Lung microvascular endothelial cell (primary cell): ENCODE measurements around the gene MAST2. TPM values are rescaled to one million over a fixed set of nuclear protein-coding genes. Genes with fewer than 3 reads are reported as not detected.
"Not testable (repeated sequence)": the region's sequence is repeated elsewhere in the genome, so short reads cannot be mapped to it uniquely, and the experiment has no call there.

Experiments
- DNase-seq, 2 donors: peaks; one replicate each; pipeline versions ENCODE4 v3.0.0 to v3.0.0-alpha.2; 2010; ENCODE audit warnings: low read depth in 2 of 2
- total RNA-seq: library from RNA; depleted of rRNA; stranded (reverse); fragments of >200 nt; gene quantifications from 2 replicates; pipeline ENCODE4 v1.2.1, GENCODE V29; 2014

MAST2 gene
- total RNA-seq, 1 donor from 2014 or later: 8.5 TPM

DNA sequence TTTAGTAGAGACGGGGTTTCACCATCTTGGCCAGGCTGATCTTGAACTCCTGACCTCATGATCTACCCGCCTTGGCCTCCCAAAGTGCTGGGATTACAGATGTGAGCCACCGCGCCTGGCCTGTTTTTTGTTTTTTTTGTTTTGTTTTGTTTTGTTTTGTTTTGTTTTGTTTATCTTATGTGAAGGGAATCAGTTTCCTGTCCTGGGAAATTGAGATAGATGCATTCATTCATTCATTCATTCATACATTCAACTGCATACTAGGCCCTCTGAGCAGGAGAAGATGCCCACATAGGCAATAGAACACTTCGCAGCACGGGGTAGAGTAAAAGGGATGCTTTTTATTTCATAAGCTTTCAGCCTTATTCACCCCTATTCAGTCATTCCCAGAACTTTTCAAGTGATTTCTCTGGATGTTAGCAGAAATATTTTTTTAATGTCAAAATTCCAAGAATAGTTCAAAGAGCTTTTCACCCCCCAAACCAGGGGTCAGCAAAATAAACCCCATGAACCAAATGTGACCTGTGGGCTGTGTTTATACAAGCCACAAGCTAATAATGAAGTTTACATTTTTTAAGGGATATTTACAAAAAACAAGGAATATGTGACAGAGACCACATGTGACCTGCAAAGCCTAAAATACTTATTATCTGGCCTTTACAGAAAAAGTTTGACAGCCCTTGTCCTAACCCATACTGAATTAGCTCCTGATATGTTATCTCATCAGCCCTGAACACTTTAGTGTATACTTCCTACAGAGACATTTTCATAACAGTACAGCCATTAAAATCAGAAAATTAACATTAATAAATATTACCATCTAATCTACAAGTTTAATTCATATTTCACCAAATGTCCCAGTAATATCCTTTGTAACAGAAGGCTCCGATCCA, 127.1 kb downstream of the MAST2 start:
- no peak for DNase-seq

DNA sequence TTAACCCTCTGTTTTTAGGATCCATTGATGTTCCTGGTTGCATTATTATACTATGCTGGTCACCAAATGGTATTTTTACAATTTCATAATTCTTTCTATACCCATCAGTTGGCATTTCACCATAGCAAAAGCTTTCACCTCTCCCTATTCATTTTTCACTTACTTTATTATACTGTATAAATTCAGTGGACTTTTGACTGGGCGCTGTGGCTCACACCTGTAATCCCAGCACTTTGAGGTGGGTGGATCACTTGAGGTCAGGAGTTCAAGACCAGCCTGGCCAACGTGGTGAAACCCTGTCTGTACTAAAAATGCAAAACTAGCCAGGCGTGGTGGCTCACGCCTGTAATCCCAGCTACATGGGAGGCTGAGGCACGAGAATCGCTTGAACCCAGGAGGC, 128.8 kb downstream of the MAST2 start:
- DNase-seq: not testable (repeated sequence)

DNA sequence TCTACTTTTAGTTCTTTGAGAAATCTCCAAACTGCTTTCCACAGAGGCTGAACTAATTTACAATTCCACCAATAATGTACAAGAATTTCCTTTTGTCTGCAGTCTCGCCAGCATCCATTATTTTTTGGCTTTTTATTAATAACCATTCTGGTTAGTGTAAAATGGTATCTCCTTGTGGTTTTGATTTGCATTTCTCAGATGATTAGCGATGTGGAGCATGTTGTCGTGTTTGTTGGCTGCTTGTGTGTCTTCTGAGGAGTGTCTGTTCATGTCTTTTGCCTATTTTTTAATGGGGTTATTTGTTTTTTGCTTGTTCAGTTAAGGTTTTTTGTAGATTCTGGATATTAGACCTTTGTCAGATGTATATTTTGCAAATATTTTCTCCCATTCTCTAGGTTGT, 131.5 kb downstream of the MAST2 start:
- DNase-seq: no peak

DNA sequence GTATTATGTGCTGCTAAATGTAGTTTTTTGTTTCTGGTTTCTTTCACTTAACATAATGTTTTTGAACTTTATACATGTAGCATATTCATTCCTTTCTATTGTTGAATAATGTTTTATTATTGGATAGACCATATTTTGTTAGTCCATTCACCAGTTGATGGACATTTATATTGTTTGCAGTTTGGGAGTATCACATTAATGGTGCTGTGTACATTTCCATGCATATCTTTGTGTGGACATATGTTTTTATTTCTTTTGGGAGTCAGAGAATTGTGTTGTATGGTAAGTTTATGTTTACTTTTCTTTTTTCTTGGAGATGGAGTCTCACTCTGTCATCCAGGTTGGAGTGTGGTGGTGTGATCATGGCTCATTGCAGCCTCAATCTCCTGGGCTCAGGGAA, 134.6 kb downstream of the MAST2 start:
- no peak for DNase-seq

DNA sequence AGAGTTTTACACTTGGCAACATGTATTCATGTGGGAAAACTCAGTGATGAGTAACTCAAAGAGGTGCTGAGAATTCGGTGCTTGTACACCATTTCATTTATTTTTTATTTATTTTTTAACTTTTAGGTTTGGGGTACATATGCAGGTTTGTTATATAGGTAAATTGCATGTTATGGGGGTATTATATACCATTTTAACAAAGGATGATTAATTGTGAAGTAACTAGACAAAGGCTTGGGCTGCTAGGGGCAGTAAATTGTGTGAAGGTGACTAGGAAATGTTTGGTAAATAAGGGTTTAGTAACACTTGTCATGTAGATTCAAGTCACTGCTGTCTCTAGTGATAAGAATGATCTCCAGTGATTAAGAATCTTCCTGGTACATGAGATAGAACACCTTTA, 139.0 kb downstream of the MAST2 start:
- no peak for DNase-seq

DNA sequence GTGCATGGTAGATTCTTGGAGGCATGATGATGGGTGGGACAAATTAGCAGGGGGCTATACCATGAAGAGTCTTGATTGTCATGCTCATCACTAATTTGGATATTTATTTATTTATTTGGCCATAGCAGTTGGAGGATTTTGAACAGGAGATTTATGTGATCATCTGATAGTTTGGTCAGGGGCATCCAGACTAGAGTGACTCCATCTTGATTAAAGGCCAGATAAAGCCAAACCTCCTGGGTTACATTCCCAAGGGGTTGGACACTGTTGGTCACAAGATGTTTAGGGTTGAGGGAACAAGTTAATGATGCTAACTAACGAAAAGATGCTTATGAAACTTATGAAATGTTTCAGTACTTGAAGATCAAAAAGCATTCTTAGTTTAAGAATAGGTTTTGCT, 139.8 kb downstream of the MAST2 start:
- DNase-seq: no peak

DNA sequence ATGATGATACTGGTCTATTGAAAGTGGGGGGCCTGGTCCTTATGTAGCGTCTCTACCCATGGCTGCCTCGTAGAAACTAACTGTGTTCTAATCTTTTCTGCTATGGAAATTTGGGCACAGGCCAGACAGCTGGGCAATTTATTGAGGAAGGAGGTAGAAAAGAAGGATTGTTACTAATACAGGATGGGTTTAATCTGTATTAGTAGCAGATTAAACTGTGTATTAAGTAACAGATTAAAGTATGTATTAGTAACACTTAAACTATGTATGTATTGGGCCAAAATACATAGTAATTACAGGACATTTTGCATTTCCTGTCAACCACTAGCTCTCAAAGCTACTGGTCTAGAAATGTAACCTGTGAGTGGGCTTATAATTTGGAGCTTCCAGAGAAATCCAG, 142.0 kb downstream of the MAST2 start:
- DNase-seq: peak; percentile 20 to 68

DNA sequence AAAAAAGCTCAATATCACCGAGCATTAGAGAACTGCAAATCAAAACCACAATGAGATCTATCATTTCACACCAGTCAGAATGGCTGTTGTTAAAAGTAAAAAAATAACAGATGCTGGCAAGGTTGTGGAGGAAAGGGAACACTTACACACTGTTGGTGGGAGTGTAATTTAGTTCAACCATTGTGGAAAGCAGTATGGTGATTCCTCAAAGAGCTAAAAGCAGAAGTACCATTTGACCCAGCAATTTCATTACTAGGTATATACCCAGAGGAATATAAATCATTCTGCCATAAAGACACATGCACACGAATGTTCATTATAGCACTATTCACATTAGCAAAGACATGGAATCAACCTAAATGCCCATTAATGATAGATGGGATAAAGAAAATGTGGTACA, 146.1 kb downstream of the MAST2 start:
- DNase-seq: not testable (repeated sequence)

DNA sequence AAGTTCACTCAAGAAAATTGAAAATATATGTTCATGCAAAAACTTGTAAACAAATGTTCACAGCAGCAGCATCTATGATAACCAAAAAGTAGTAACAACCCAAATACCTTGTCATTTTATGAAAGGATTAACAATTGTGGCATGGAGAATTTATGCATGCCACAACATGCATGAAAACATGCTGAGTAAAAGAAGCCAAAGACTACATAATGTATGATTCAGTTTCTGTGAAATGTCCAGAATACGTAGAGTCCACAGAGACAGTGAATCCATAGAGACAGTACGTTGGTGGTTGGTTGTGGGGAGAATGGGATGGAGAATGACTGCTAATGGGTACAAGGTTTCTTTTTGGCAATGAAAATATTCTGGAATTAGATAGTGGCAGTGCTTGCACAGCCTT, 148.7 kb downstream of the MAST2 start:
- no peak for DNase-seq

DNA sequence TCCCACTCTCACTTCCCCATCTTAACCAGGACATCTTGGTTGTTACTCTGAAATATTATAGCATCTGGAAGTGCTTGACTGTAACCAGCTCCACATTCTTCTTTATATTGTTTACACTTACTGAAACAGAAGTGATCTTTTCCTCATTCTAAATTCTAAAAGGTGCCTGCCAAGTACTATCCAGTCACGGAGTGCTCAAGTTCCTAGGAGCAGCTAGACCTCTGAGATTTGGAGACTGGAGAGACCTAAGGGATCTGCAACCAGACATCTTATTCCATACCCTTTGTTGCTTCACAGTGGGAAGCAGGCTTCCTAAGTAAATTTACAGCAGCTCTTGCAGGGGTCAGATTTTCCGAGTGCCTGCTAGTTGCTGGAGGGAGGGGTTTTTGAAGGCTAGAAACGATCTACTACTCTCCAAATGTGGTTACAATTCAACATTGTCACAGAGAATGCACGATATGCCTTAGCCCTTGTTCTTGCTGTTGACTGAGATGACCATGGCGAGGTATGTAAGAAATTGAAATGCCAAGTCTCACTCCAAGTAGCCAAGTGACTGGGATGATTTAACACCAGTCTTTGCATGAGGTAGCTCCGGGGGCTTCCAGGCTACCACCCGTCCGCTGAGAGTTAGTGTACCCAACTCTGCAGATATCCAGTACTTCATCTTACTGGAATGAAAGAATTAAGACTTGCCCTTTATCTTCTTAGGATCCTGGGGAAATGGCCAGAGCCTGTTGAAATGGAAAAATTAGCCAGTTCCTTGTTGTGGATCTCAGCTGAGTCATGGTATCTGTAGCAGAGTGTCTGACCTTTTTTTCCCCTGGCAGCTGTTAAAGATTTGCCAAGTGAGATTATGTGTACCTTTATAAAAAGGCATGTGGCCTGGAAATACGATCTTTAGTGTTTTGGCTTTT, 150.8 kb downstream of the MAST2 start:
- DNase-seq: peak; percentile 55 to 73

DNA sequence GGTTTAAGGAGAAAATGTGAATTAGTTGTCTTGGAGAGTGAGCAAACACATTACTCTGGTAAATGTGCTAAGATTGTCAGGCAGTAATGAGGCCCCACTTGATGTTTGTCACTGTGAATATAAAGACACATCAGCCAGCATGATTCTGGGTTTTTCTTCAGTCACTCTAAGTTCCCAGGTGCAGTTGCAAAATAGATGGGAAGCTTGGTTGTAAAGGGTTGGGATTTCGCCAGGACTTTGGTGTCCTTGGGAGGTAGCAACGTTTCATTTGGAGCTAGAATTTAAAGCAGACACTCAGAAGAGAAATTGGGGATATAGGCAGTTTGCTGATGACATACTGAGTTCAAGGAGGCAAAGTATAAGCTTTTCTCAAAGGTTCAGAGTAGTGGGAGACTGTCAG, 154.3 kb downstream of the MAST2 start:
- DNase-seq: no peak

DNA sequence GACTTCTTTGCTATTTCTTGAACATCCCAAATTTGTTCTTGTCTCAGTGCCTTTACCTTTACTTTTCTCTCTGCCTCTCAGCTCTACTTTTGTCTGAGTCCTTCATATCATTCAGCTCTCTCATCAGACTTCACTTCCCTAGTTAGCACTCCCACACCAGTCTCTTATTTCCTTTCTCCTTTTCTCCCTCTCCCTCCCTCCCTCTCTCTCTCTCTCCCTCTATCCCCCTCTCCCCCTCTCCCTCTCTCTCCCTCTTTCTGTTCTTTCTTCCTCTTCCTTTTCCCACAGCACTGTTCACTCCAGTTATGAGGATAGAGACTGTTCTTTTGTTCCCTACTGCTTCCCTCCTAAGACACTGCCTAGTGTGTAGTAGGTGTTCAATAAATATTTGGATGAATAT, 154.9 kb downstream of the MAST2 start:
- no peak for DNase-seq

DNA sequence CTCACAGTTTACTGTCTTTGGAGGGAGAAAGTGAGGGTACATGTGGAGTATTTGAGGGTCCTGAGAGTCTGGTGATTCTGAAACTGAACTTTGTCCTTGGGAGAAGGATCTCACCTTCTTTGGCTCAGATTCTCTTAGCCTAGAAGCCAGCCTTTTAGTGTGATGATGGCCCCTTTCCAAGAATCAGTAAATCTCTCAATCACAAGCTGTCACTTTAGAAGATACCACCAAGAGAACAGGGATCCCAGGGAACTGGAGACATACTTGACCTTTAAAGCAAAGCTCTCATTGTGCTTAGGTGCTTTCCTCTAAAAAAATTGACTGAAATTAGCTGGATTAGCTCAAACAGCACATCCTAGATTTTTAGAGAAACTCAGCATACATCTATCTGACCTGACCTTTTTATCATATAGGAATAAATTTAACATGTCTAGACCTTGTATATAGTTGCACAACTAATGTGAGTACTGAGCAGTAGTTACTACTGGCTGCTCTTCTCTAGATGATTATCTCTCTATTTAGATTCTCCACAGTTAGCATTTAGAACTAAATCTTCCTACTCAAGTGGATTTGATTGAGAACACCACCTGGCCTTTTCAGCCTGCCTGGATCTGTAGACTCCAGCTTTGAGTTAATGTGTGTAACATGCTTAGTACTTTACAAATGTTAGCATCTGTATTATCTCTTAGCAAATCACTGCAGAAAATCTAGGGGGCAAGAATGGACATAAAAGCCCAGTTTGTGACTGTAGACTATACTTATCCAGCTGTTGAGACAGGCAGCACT, 157.7 kb downstream of the MAST2 start:
- no peak for DNase-seq

DNA sequence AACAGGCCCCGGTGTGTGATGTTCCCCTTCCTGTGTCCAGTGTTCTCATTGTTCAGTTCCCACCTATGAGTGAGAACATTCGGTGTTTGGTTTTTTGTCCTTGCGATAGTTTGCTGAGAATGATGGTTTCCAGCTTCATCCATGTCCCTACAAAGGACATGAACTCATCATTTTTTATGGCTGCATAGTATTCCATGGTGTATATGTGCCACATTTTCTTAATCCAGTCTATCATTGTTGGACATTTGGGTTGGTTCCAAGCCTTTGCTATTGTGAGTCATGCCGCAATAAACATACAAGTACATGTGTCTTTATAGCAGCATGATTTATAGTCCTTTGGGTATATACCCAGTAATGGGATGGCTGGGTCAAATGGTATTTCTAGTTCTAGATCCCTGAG, 158.5 kb downstream of the MAST2 start:
- not testable (repeated sequence) for DNase-seq

DNA sequence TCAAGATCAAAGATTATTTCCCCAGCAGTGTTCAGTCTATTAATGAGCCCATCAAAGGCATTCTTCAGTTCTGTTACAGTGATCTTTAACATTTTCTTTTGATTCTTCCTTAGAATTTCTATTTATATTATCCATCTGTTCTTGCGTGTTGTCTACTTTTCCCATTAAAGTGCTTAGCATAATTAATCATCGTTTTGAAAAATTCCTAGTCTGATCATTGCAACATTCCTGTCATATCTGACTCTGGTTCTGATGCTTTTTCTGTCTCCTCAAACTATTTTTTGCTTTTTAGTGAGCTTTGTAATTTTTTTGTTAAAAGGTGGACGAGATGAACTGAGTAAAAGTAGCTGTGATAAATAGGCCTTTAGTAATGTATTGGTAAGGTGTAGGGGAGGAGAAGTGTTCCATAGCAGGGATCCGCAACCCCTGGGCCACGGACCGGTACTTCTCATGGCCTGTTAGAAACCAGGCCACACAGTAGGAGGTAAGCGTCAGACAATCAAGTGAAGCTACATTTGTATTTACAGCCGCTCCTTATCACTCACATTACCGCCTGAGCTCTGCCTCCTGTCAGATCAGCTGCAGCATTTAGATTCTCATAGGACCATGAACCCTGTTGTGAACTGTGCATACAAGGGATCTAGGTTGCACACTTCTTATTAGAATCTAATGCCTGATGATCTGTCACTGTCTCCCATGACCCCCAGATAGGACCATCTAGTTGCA, 165.7 kb downstream of the MAST2 start:
- DNase-seq: no peak

DNA sequence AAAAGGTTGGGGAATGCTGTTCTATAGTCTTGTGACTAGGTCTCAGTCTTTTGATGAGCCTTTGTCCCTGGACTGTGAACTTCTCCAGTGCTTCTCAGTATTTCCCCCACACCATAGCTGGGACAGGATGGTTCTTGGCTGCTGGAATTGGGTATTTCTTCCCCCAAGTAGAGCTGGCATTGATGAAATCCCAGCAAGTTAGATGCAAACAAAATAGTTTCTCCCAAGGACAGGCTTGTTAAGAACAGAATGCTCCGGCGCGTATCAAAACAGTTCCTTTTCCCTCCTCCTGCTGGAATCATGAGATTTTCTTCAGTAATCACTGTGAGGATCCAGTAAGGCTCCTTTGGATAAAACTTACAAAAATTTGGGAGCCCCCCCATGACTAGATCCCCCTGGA, 166.5 kb downstream of the MAST2 start:
- DNase-seq: peak in 1 of 2 donors; percentile 28

DNA sequence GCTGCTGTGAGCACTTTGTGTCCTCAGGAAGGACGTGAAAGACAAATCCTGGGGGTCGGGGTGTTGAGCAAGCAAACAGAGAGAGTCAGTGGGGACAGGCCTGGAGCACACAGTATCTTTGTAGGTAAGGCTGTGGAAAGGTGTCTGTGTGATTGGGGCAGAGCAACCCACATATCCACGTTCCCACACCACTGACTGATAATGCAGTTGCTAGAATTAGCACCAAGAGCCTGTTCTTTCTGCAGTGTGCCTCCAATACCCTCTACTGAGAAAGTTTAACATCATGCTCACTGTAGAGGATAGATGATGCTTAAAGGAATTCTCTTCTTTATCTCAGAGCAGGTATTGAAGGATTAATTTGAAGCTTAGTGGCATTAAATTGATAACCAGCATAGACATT, 167.9 kb downstream of the MAST2 start:
- DNase-seq: no peak

DNA sequence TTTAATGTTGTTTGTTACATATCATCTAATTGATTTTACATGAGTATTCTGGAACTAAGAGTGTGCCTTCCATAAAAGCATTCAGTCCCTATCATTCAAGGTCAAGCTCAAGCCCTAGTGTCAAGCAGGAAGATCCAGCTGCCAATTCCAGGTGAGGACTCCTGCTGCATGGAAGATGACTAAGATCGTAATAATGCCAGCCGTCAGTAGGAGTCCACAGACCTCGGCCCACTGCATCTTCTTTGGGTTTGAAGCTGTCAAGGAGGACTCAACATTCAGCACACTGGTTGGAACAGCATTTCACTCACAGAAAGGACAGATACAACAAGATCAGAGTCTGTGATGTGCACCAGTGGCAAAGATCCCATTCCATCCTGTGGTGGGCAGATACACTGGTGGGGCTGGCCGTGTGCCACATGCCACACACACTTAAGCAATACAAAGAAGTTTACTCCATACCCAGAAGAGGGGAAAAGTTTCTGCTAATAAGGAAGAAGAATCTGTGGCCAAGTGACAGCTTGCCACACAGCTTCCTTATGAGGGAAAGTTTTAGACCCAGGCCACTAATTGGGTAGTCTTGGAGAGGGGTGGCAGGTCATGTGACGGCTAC, 168.6 kb downstream of the MAST2 start:
- no peak for DNase-seq

DNA sequence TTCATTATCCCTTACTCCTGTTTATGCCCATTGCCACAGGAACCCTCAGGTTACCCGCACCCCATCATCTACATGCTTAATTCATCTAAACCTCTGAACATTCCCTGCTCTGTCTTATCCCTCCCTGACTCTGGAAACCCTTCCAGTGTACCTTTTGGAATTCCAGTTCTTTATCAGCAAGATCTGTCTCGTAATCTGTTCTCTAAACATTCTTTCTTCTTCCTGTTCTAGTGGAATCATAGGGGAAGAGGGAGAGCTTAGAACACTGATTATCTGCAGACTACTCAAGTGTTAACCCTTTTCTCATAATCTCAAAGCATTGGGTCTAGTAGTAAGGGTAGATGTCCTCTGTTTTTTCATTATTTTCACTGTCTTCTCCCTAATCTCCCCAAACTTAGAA, 169.2 kb downstream of the MAST2 start:
- DNase-seq: no peak

DNA sequence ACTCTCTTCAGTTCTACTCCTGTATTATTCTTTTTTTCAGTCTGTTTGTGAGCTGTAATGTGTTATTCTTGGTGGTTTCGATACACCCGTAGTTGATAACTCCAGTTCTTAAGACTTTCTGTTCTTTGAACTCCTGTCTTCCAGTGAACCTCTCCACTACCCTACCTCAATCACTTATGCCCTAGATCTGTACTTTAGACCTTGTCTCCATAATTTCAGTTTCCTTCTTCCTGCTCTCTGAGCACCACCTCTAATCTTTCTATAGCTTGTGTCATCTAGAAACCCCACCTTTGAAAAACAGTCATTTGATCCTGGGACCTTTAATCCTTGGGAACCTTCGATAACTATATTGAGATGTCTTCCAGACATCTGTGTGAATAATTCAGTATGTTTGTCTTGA, 169.7 kb downstream of the MAST2 start:
- no peak for DNase-seq
